Fibroblast of skin of scalp (primary cell): ENCODE data around the gene JMJD1C.
A peak's percentile ranks its signal among the peaks of the same experiment; 100 is the strongest.
"Not testable (repeated sequence)": the region's sequence is repeated elsewhere in the genome, so short reads cannot be mapped to it uniquely, and the experiment has no call there.

ENCODE experiments used
- DNase-seq: peaks from one replicate; pipeline ENCODE4 v3.0.0-alpha.2; 2013

JMJD1C gene

GRCh38 chr10:63392224-63392623 is 73.6 kb downstream of the JMJD1C start:
- DNase-seq = no peak

- DNase-seq = no peak
Measured at GRCh38 chr10:63391812-63392211, 74.0 kb downstream of the JMJD1C start.

- no peak for DNase-seq
Measured at GRCh38 chr10:63390521-63390920, 75.3 kb downstream of the JMJD1C start.

- DNase-seq = no peak
Measured at GRCh38 chr10:63388421-63389031, 77.3 kb downstream of the JMJD1C start.

- DNase-seq = no peak
Measured at GRCh38 chr10:63385254-63385653, 80.5 kb downstream of the JMJD1C start.

- no peak for DNase-seq
Measured at GRCh38 chr10:63384675-63385074, 81.1 kb downstream of the JMJD1C start.

- no peak for DNase-seq
Measured at GRCh38 chr10:63384001-63384400, 81.8 kb downstream of the JMJD1C start.

- DNase-seq = no peak
Measured at GRCh38 chr10:63383141-63383540, 82.6 kb downstream of the JMJD1C start.

GRCh38 chr10:63382066-63382465 is 83.7 kb downstream of the JMJD1C start:
- DNase-seq = peak; percentile 24

- not testable (repeated sequence) for DNase-seq
Measured at GRCh38 chr10:63377305-63377661, 88.5 kb downstream of the JMJD1C start.

- DNase-seq = peak; percentile 92
Measured at GRCh38 chr10:63376560-63377304, 89.0 kb downstream of the JMJD1C start.

GRCh38 chr10:63375859-63376258 is 89.9 kb downstream of the JMJD1C start:
- peak; percentile 76 for DNase-seq

GRCh38 chr10:63375458-63375857 is 90.3 kb downstream of the JMJD1C start:
- no peak for DNase-seq

- DNase-seq = peak; percentile 29
Measured at GRCh38 chr10:63374991-63375390, 90.8 kb downstream of the JMJD1C start.

- DNase-seq = no peak
Measured at GRCh38 chr10:63373176-63373575, 92.6 kb downstream of the JMJD1C start.

GRCh38 chr10:63369711-63370110 is 96.1 kb downstream of the JMJD1C start:
- no peak for DNase-seq

GRCh38 chr10:63368365-63368764 is 97.4 kb downstream of the JMJD1C start:
- no peak for DNase-seq

GRCh38 chr10:63366933-63367332 is 98.8 kb downstream of the JMJD1C start:
- no peak for DNase-seq

- DNase-seq = no peak
Measured at GRCh38 chr10:63365976-63366765, 99.6 kb downstream of the JMJD1C start.

GRCh38 chr10:63364918-63365317 is 100.9 kb downstream of the JMJD1C start:
- no peak for DNase-seq

- DNase-seq = no peak
Measured at GRCh38 chr10:63363951-63364350, 101.8 kb downstream of the JMJD1C start.

GRCh38 chr10:63355682-63356081 is 110.1 kb downstream of the JMJD1C start:
- no peak for DNase-seq

GRCh38 chr10:63352976-63353375 is 112.8 kb downstream of the JMJD1C start:
- DNase-seq = no peak
